Stimulated activated CD8-positive, alpha-beta memory T cell treated with anti-CD3 and anti-CD28 coated beads, Interleukin-7, amount 100 ng/mL, for 48 hours (primary cell): Measurements from ENCODE around the gene DAD1.
A peak's percentile ranks its signal among the peaks of the same experiment; 100 is the strongest.
"Not testable (repeated sequence)": the region's sequence is repeated elsewhere in the genome, so short reads cannot be mapped to it uniquely, and the experiment has no call there.

Source experiments
- DNase-seq, 2 donors: peaks; one replicate each; pipeline ENCODE4 v3.0.0-alpha.2; 2020; ENCODE audit warnings: low read depth in 1 of 2; ENCODE audit errors: extremely low read depth in 1 of 2

The DAD1 gene

GRCh38 chr14:22569737-22570131 is 19.3 kb downstream of the DAD1 start:
- no peak for DNase-seq

GRCh38 chr14:22569106-22569736 is 19.8 kb downstream of the DAD1 start:
- no peak for DNase-seq

DNA sequence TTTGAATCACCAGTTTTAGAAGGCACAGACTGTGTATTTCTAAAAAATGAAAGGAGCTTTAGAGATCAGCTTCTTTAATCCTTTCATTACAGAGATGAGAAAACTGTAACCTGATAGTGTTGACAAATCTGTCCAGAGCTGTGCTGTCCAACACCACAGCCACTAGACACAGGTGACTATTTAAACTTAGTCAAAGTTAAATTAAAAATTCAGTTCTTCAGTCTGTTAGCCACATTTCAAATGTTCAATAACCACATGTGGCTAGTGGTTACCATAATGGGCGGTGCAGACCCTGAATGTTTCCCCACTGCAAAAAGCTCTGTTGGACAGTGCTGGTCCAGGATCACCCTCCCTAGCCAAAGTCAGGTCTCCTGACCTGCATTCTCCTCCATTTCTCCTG is 21.6 kb downstream of the DAD1 start:
- no peak for DNase-seq

- no peak for DNase-seq
Observed at GRCh38 chr14:22566845-22567244, 22.2 kb downstream of the DAD1 start.

DNA sequence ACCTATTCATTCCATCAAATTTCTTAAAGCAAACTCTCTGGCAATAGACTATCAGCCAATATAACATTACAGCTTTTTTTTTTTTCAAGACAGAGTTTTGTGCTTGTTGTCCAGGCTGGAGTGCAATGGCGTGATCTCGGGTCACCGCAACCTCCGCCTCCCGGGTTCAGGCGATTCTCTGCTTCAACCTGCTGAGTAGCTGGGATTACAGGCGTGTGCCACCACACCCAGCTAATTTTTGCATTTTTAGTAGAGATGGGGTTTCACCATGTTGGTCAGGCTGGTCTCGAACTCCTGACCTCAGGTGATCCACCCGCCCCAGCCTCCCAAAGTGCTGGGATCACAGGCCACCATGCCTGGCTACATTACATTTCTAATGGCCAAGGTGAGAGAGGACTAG is 22.8 kb downstream of the DAD1 start:
- not testable (repeated sequence) for DNase-seq

GRCh38 chr14:22565391-22565945 is 23.6 kb downstream of the DAD1 start:
- no peak for DNase-seq

DNA sequence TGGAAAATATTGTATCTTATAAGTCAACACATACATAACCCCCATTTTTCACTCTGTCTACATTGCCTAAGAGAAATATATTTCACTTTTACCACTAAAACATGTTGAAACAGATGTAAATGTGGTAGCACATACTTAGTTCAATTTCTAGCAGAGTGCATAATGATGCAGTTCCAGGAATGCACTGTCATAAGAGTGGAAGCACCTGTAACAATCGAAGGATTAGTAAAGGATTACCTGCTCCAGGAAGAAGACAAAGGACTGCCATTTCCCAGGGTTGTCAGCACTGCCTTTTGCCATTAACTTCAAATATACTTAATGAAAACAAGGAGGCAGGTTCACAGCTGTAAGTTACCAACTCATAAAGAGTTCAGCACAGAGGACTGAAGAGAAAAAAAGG is 24.6 kb downstream of the DAD1 start:
- DNase-seq: no peak

DNA sequence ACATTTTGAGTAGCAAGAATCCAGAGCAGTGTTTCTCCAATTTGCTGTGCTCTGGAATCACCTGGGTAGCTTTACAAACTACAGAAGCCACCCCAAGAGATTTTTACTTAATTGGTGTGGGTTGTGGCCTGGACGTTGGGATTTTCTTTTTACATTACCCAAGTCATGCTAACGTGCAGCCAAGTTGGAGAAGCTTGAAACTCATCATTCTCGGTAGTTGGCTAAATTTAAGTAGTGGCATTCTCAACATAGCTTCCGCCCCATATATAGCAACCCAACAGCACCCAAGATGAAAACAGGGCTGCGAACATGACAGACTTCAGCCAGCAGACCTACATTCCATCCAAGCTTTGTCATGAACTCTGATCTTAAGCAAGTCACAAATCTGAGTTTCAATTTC is 25.0 kb downstream of the DAD1 start:
- DNase-seq: no peak

DNA sequence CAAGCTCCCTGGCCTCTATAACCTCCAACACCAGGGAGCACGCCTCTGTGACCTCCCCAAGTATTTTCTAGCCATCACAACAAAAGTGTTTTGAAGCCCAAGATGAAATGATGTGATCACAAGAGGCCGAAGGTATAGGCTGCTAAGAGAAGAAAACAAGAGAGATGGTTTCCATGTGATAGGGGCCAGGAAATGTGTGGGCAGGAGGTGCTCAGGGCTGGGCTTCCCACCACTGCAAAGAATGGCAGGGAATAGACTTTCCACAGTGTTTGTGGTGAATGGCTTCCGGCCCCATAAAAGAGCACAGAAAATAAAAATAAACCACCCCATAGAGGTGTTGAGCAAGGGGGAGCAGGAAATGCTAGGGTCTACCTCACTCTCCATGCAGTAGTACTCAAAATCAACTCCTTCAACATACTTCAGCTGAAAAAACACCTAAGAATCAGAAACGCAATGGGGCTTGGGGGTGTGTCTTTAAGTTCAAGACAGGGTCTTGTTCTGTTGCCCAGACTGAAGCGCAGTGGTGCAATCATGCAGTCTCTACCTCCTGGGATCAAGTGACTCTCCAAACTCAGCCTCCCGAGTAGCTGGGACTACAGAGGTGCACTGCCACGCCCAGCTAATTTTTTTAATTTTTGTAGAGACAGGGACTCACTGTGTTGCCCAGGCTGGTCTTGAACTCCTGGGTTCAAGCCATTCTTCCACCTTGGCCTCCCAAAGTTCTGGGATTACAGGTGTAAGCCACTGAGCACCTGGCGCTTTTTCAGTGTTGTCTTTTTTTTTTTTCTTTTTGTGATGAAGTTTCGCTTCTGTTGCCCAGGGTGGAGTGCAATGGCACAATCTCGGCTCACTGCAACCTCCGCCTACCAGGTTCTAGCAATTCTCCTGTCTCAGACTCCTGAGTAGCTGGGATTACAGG is 27.1 kb downstream of the DAD1 start:
- DNase-seq: peak in 1 of 2 donors; percentile 66

DNA sequence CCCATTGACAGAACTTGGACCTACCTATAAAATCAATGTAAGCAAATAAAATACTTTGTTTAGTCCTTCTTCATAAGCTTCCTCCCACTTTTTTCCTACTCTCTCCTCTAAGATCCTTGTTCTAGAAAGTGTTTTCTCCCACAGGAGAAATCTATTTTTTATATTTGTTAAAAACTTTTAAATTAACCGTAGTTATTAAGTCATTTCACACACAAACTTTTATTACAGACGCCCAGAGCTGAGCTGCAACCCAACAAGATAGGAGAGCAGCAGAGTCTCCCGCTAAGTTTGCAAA is 27.7 kb downstream of the DAD1 start:
- no peak for DNase-seq

- DNase-seq: no peak
Observed at GRCh38 chr14:22560662-22561365, 28.2 kb downstream of the DAD1 start.

GRCh38 chr14:22559041-22559440 is 30.0 kb downstream of the DAD1 start:
- DNase-seq: no peak

GRCh38 chr14:22558221-22558913 is 30.7 kb downstream of the DAD1 start:
- peak; percentile 69 to 82 for DNase-seq

- DNase-seq: no peak
Observed at GRCh38 chr14:22557846-22558220, 31.2 kb downstream of the DAD1 start.

- DNase-seq: peak; percentile 80 to 84
Observed at GRCh38 chr14:22556990-22557623, 31.9 kb downstream of the DAD1 start.

GRCh38 chr14:22556021-22556989 is 32.7 kb downstream of the DAD1 start:
- DNase-seq: peak; percentile 93 to 98

GRCh38 chr14:22555384-22556011 is 33.5 kb downstream of the DAD1 start:
- peak; percentile 63 to 79 for DNase-seq

DNA sequence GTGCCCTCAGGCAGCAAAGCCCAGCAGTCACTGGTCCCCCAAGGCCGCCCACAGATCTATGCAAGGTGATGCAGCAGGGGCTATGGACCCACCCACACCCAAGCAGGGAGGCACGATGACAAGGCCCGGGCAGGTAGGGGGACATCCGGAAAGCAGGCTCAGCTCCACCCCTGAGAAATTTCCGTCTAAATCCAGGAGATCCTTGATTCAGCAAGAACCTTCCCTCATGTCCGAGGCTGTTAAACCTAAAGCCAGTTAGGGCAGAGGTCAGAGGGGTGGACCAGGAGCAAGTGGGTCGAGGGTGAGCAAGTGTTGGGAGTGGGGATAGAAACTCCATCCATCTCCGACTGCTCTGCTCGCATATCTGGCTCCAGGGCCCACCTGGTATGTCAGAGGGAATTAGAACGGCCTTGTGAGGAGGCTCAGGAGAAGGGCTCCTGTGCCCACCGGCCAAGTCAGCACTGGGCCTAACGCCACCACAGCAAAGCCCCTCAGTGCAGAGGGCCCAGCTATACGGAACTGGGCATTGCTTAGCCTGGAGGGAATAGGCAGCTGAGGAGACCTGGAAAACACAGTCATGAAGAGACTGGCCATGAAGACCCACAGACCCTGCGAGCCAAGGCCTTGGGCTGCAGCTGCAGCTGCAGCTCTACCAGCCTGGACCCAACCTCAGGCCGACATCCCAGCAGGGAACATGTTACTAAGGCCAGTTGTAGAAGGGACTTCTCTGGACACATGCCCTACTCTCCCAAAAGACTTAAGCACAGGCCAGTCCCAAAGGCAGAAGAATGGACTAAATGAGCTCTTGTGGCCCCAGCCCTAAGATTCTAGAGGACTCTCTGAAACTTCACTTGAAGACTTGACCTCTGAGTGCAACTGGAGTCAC is 34.3 kb downstream of the DAD1 start:
- DNase-seq: no peak
